Endodermal cell (in vitro differentiated cells): Measurements from ENCODE around the gene FDX2. TPM values are rescaled to one million over a fixed set of nuclear protein-coding genes. Genes with fewer than 3 reads are reported as not detected.

Experiments
- DNase-seq: peaks from one replicate; pipeline ENCODE4 v3.0.0-alpha.2; 2017
- H3K27ac ChIP-seq: 2 replicates; pipeline ENCODE4 v1.5.1; 2013; ENCODE audit warnings: mild to moderate bottlenecking, low read depth, low read length, moderate library complexity
- H3K27me3 ChIP-seq: 2 replicates; pipeline ENCODE4 v1.6.1; 2013; ENCODE audit warnings: mild to moderate bottlenecking, low read length, moderate library complexity; ENCODE audit not compliant: insufficient read depth, control insufficient read depth, poor library complexity, severe bottlenecking
- H3K36me3 ChIP-seq: 2 replicates; pipeline ENCODE4 v1.7.0; 2013; ENCODE audit warnings: mild to moderate bottlenecking, low read length, moderate library complexity; ENCODE audit not compliant: control insufficient read depth, insufficient read depth
- H3K4me1 ChIP-seq: one replicate; pipeline ENCODE4 v1.7.0; 2013; ENCODE audit warnings: low read length; ENCODE audit not compliant: control insufficient read depth, insufficient read depth
- H3K4me3 ChIP-seq: 2 replicates; pipeline ENCODE4 v1.5.1; 2013; ENCODE audit warnings: mild to moderate bottlenecking, low read length, moderate library complexity
- H3K9ac ChIP-seq: 2 replicates; pipeline ENCODE4 v1.6.1; 2013; ENCODE audit warnings: mild to moderate bottlenecking, low read length, moderate library complexity; ENCODE audit not compliant: poor library complexity, severe bottlenecking; ENCODE audit errors: extremely low read depth
- H3K9me3 ChIP-seq: 2 replicates; pipeline ENCODE4 v1.6.1; 2013; ENCODE audit warnings: mild to moderate bottlenecking, low read length, moderate library complexity; ENCODE audit not compliant: control insufficient read depth
- H3K27ac Mint-ChIP-seq: 2 replicates; pipeline ENCODE4 v1.8.0; 2020; ENCODE audit warnings: mixed read lengths
- H3K27me3 Mint-ChIP-seq: 2 replicates; pipeline ENCODE4 v1.8.0; 2021; ENCODE audit warnings: mild to moderate bottlenecking, mixed read lengths; ENCODE audit not compliant: insufficient read depth
- H3K36me3 Mint-ChIP-seq: 2 replicates; pipeline ENCODE4 v1.8.0; 2020; ENCODE audit warnings: low read depth, mixed read lengths
- H3K4me1 Mint-ChIP-seq: 2 replicates; pipeline ENCODE4 v1.8.0; 2020; ENCODE audit warnings: mixed read lengths
- H3K4me3 Mint-ChIP-seq: 2 replicates; pipeline ENCODE4 v1.8.0; 2020; ENCODE audit warnings: mild to moderate bottlenecking, moderate library complexity, mixed read lengths
- H3K9me3 Mint-ChIP-seq: 2 replicates; pipeline ENCODE4 v1.8.0; 2020; ENCODE audit warnings: mild to moderate bottlenecking, mixed read lengths
- WGBS, 2 experiments: methylation state at CpG; one replicate each; pipeline versions ENCODE4 v1.1.5 to v1.1.7; 2013; ENCODE audit warnings: missing lambda C conversion rate in 2 of 2, mixed read lengths in 1 of 2; ENCODE audit not compliant: insufficient coverage in 1 of 2, insufficient read length in 1 of 2; 5-methylcytosine and 5-hydroxymethylcytosine counted together
- total RNA-seq, 2 donors: library from RNA; stranded (reverse); fragmentation: NEBNext Ultra II Directional in 1 of 2; extraction: Animal tissue kit (Norgen Biotek cat#: 25700) in 1 of 2; gene quantifications; 2 replicates in 1 of 2; 3 replicates in 1 of 2; pipeline ENCODE4 v1.2.1, GENCODE V29; 2021
- TF ChIP-seq, protein P1 (sequence below): fragments of 200-600 bp; sonication (generic); conservative IDR thresholded peaks from 2 replicates; pipeline ENCODE4 v1.5.0; 2021; ENCODE audit warnings: antibody characterized with exemption, mild to moderate bottlenecking

FDX2 gene
- total RNA-seq, 2 donors from 2014 or later, result 23.2 to 25.9 TPM

DNA sequence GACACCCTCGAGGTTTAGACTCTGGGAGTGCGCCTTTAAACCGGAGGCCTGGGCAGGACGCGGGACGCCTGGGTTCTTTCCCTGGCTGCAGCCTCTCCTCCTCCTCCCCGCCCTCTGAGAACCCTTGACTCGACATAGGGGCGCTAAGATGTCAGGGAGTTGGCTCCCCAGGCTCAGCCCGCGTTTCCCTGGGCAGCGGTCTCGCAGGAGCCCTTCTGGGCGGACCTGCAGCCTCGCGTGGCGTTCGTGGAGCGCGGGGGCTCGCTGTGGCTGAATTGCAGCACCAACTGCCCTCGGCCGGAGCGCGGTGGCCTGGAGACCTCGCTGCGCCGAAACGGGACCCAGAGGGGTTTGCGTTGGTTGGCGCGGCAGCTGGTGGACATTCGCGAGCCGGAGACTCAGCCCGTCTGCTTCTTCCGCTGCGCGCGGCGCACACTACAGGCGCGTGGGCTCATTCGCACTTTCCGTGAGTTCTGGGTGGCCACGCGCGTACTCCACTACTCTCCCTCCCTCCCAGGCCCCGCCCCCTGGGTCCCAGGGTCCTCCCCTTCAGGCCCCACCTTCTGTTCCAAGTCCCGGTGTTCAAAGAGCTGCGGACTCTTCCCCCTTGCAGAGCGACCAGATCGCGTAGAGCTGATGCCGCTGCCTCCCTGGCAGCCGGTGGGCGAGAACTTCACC, 24.8 kb downstream of the FDX2 start:
- Histone ChIP-seq H3K9me3 (no peaks in the 10 kb centered on the region), H3K9ac (no peak overlapping the region), H3K4me1 (peaks cover 3% of the 10 kb centered on the region), H3K27me3 (peaks cover 100% of the 10 kb centered on the region), H3K36me3 (no peaks in the 10 kb centered on the region), H3K27ac (no peak overlapping the region), H3K4me3 (peak overlapping the region; percentile 56)
- no peaks in the 10 kb centered on the region for H3K36me3 Mint-ChIP-seq
- TF ChIP-seq, protein P1, sequence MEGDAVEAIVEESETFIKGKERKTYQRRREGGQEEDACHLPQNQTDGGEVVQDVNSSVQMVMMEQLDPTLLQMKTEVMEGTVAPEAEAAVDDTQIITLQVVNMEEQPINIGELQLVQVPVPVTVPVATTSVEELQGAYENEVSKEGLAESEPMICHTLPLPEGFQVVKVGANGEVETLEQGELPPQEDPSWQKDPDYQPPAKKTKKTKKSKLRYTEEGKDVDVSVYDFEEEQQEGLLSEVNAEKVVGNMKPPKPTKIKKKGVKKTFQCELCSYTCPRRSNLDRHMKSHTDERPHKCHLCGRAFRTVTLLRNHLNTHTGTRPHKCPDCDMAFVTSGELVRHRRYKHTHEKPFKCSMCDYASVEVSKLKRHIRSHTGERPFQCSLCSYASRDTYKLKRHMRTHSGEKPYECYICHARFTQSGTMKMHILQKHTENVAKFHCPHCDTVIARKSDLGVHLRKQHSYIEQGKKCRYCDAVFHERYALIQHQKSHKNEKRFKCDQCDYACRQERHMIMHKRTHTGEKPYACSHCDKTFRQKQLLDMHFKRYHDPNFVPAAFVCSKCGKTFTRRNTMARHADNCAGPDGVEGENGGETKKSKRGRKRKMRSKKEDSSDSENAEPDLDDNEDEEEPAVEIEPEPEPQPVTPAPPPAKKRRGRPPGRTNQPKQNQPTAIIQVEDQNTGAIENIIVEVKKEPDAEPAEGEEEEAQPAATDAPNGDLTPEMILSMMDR, result no peak
- H3K4me1 Mint-ChIP-seq, result peaks cover 14% of the 10 kb centered on the region
- peak overlapping the region; percentile 42 for H3K4me3 Mint-ChIP-seq
- 1 to 2% methylated on average over 20 to 57 of the region's 57 CpGs for WGBS, 2 experiments
- H3K27ac Mint-ChIP-seq, result no peak overlapping the region
- peaks cover 100% of the 10 kb centered on the region for H3K27me3 Mint-ChIP-seq
- peaks cover 9% of the 10 kb centered on the region for H3K9me3 Mint-ChIP-seq
- DNase-seq, result peak; percentile 82

DNA sequence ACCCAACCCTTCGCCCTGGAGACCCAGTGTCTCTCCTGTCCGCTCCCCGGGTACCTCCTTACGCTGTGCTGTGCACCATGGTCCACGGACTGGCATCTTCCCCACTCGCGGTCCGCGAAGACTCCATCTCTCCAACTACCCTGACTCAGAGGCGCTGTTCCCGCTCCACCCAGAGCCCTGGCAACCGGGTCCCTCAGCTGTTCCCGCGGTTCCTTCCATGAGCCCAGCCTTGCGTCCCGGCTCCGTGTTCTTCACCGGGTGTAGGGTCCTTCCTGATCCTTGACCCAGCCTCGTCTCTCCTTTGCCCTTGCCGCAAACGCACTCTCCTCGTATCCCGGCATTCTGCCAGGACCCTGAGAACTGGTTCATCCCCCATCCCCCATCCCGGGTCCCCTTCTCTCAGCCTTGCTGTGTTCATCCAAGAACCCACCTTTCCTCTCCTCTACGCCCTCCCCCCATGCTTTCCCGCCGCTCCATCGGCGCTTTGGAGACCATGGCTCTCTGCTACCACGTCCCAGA, 25.4 kb downstream of the FDX2 start:
- peaks cover 3% of the 10 kb centered on the region for H3K4me1 ChIP-seq
- no peaks in the 10 kb centered on the region for H3K36me3 ChIP-seq
- DNase-seq, result peak; percentile 75
- Mint-ChIP-seq H3K9me3 (peaks cover 5% of the 10 kb centered on the region), H3K27me3 (peaks cover 100% of the 10 kb centered on the region), H3K4me1 (peaks cover 10% of the 10 kb centered on the region), H3K4me3 (peak overlapping the region; percentile 42), H3K27ac (no peak overlapping the region), H3K36me3 (no peaks in the 10 kb centered on the region)
- 2% methylated on average over 24 to 30 of the region's 30 CpGs for WGBS, 2 experiments
- no peak overlapping the region for H3K27ac ChIP-seq
- H3K9ac ChIP-seq, result no peak overlapping the region
- no peak overlapping the region for H3K4me3 ChIP-seq
- H3K9me3 ChIP-seq, result no peaks in the 10 kb centered on the region
- H3K27me3 ChIP-seq, result peaks cover 100% of the 10 kb centered on the region
- TF ChIP-seq, protein P1, result no peak

DNA sequence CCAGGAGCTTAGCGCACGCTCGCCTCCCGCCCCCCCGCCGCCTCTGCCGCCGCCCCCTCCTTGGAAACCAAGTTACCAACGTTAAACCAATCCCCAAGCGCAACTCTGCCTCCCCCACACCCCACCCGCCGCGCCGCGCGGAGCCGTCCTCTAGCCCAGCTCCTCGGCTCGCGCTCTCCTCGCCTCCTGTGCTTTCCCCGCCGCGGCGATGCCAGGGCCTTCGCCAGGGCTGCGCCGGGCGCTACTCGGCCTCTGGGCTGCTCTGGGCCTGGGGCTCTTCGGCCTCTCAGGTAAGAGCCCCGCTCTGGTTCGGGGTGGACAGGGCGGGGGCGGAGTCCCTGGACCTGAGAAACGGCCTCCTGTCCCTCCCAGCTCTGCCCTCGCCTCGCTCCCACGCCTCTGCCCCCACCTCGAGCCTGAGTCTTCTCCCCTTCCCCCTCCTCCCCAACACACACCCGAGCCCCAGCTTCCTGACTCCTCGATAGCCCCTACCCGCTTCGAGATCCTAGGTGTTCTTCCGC, 25.9 kb downstream of the FDX2 start, which contains the start of gene ICAM5:
Gene ICAM5 (plus strand): TSS at position 117 of the 521 bp plus-strand sequence. CDS start 92 bp downstream, at position 209.
- peaks cover 96% of the 10 kb centered on the region for H3K27me3 Mint-ChIP-seq
- no peak within 1 kb of the TSS for H3K27ac Mint-ChIP-seq
- no peaks in the 10 kb centered on the region for H3K36me3 ChIP-seq
- H3K9ac ChIP-seq, result no peak within 1 kb of the TSS
- TF ChIP-seq, protein P1, result peak; percentile 2
- H3K4me1 ChIP-seq, result peaks cover 3% of the 10 kb centered on the region
- H3K4me1 Mint-ChIP-seq, result peaks cover 10% of the 10 kb centered on the region
- H3K9me3 ChIP-seq, result no peaks in the 10 kb centered on the region
- peaks cover 98% of the 10 kb centered on the region for H3K27me3 ChIP-seq
- H3K4me3 ChIP-seq, result peak within 1 kb of the TSS; percentile 56
- no peak within 1 kb of the TSS for H3K27ac ChIP-seq
- H3K36me3 Mint-ChIP-seq, result no peaks in the 10 kb centered on the region
- no peak for DNase-seq
- H3K9me3 Mint-ChIP-seq, result peaks cover 5% of the 10 kb centered on the region
- WGBS, 2 experiments, result 3 to 12% methylated on average over 4 to 41 of the region's 45 CpGs
- H3K4me3 Mint-ChIP-seq, result peak within 1 kb of the TSS; percentile 42
